ENCODE data around the gene HOXC9. TPM values are rescaled to one million over a fixed set of nuclear protein-coding genes. Genes with fewer than 3 reads are reported as not detected.

The HOXC9 gene
- polyA plus RNA-seq, 1 donor: 25.2 TPM

Other genes with a start within 250 kb of the HOXC9 start
- gene CISTR, start 248.2 kb upstream of the HOXC9 start, polyA plus RNA-seq (ENCODE audit: insufficient read length): not detected
- 0.05 TPM for gene HOXC13, start 61.3 kb upstream of the HOXC9 start, polyA plus RNA-seq (ENCODE audit: insufficient read length)
- not detected for gene HOXC12, start 45.3 kb upstream of the HOXC9 start, polyA plus RNA-seq (ENCODE audit: insufficient read length)
- gene HOXC11, start 27.0 kb upstream of the HOXC9 start, polyA plus RNA-seq (ENCODE audit: insufficient read length): 2.1 TPM
- gene HOTAIR, start 25.2 kb upstream of the HOXC9 start, polyA plus RNA-seq (ENCODE audit: insufficient read length): 2.2 TPM
- 62.2 TPM for gene HOXC10, start 15.0 kb upstream of the HOXC9 start, polyA plus RNA-seq (ENCODE audit: insufficient read length)
- gene HOXC8, start 8.8 kb downstream of the HOXC9 start, polyA plus RNA-seq (ENCODE audit: insufficient read length): 11.0 TPM
- 34.1 TPM for gene HOXC6, start 28.3 kb downstream of the HOXC9 start, polyA plus RNA-seq (ENCODE audit: insufficient read length)
- gene HOXC5, start 32.9 kb downstream of the HOXC9 start, polyA plus RNA-seq (ENCODE audit: insufficient read length): 2.7 TPM
- gene HOXC4, start 53.7 kb downstream of the HOXC9 start, polyA plus RNA-seq (ENCODE audit: insufficient read length): 55.5 TPM
- gene SMUG1, start 188.8 kb downstream of the HOXC9 start, polyA plus RNA-seq (ENCODE audit: insufficient read length): 35.4 TPM

All from left kidney (tissue), 1 donor.